Activated naive CD8-positive, alpha-beta T cell treated with anti-CD3 and anti-CD28 coated beads, Interleukin-2, amount 10 ng/mL, durations not matched to agents 7 days and 5 days (primary cell): ENCODE data around the gene ALPI. TPM values are rescaled to one million over a fixed set of nuclear protein-coding genes. Genes with fewer than 3 reads are reported as not detected.
A peak's percentile ranks its signal among the peaks of the same experiment; 100 is the strongest.

Source experiments
- ATAC-seq: fragments of 150-1000 bp; cut with Tn5 transposase; one replicate; pipeline ENCODE4 v1.10.0; 2021; ENCODE audit warnings: low read depth, moderate library complexity
- POLR2A ChIA-PET: fragments of 350-600 bp; sonication (Branson Sonifier 250); formaldehyde crosslinking; loops from one replicate; lab custom pipeline; 2021; ENCODE audit warnings: antibody characterized with exemption; lab: Charles Lee
- DNase-seq: peaks from one replicate; pipeline ENCODE4 v3.0.0; 2021
- H3K27ac Mint-ChIP-seq: one replicate; pipeline ENCODE4 v1.8.0; 2022; ENCODE audit warnings: mild to moderate bottlenecking, mixed read lengths
- H3K27me3 Mint-ChIP-seq: one replicate; pipeline ENCODE4 v1.8.0; 2022; ENCODE audit warnings: mild to moderate bottlenecking, moderate library complexity, mixed read lengths
- H3K36me3 Mint-ChIP-seq: one replicate; pipeline ENCODE4 v1.8.0; 2021; ENCODE audit warnings: mild to moderate bottlenecking, mixed read lengths
- H3K4me1 Mint-ChIP-seq: one replicate; pipeline ENCODE4 v1.8.0; 2021; ENCODE audit warnings: mixed read lengths
- H3K4me3 Mint-ChIP-seq: one replicate; pipeline ENCODE4 v1.8.0; 2022; ENCODE audit warnings: mild to moderate bottlenecking, moderate library complexity, mixed read lengths
- H3K9me3 Mint-ChIP-seq: one replicate; pipeline ENCODE4 v1.8.0; 2021; ENCODE audit warnings: mixed read lengths
- total RNA-seq, 2 experiments: library from RNA; stranded (reverse); gene quantifications; one replicate each; pipeline ENCODE4 v1.2.3, GENCODE V29; 2021

The ALPI gene
- total RNA-seq, 2 experiments from 2014 or later, result not detected

- Mint-ChIP-seq H3K27ac (no peak overlapping the region), H3K27me3 (peaks cover 12% of the 10 kb centered on the region), H3K4me3 (no peak overlapping the region), H3K4me1 (no peaks in the 10 kb centered on the region), H3K36me3 (no peaks in the 10 kb centered on the region), H3K9me3 (peaks cover 3% of the 10 kb centered on the region)
- POLR2A ChIA-PET, result no interaction called here
- DNase-seq, result peak; percentile 24
- no peak for ATAC-seq
Observed at GRCh38 chr2:232476791-232477190, 20.8 kb downstream of the ALPI start.

DNA sequence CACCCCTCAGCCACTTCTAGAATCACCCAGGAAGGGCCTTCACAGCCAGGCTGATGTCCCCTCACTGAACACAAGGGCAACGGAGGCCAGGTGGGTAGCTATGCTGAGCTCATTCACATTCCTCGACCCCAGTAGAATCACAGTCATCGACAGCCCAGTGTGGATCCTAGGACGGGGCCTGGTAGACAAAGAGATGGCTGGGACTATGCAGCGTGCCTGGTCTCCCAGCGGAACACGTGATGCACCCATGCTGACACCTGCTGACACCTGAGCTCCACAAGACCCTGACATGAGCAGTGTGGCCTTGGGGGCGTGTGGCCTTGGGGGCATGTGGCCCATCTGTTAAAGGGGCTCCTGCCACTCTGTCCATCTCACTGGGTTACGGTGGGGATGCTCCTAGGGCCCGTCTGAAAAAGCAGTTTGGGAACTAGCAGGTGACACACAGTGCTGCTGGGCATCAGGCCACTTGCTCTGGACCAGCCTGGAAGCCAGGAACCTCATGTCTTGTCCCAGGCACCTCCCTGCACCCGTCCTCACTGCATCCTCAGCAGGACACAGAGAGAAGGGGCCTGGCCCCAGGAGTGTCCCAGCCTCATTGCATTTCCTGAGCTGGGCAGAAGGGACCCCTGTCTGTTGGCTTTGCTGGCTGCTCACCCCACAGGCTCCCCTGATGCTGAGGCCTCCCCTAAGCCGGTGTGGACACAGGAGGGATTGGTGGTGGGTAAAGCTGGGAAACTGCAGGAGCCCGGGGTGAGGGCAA is 22.0 kb downstream of the ALPI start:
- ATAC-seq (no peak), DNase-seq (no peak)
- no peak overlapping the region for H3K27ac Mint-ChIP-seq
- H3K4me1 Mint-ChIP-seq, result no peaks in the 10 kb centered on the region
- POLR2A ChIA-PET, result no interaction called here
- no peak overlapping the region for H3K4me3 Mint-ChIP-seq
- no peaks in the 10 kb centered on the region for H3K36me3 Mint-ChIP-seq
- H3K9me3 Mint-ChIP-seq, result peaks cover under 1% of the 10 kb centered on the region
- H3K27me3 Mint-ChIP-seq, result peaks cover 5% of the 10 kb centered on the region

GRCh38 chr2:232478571-232479340 is 22.8 kb downstream of the ALPI start:
- Mint-ChIP-seq H3K36me3 (no peaks in the 10 kb centered on the region), H3K27ac (no peak overlapping the region), H3K27me3 (peaks cover 4% of the 10 kb centered on the region), H3K4me3 (no peak overlapping the region), H3K4me1 (no peaks in the 10 kb centered on the region), H3K9me3 (no peaks in the 10 kb centered on the region)
- DNase-seq, result peak; percentile 18
- POLR2A ChIA-PET, result no interaction called here
- ATAC-seq, result no peak

GRCh38 chr2:232479341-232480200 is 23.6 kb downstream of the ALPI start:
- peaks cover 8% of the 10 kb centered on the region for H3K27me3 Mint-ChIP-seq
- H3K4me3 Mint-ChIP-seq, result no peak overlapping the region
- H3K4me1 Mint-ChIP-seq, result no peaks in the 10 kb centered on the region
- no peaks in the 10 kb centered on the region for H3K36me3 Mint-ChIP-seq
- no peak overlapping the region for H3K27ac Mint-ChIP-seq
- no peaks in the 10 kb centered on the region for H3K9me3 Mint-ChIP-seq
- no peak for DNase-seq
- no peak for ATAC-seq
- POLR2A ChIA-PET, result no interaction called here

- Mint-ChIP-seq H3K4me1 (no peaks in the 10 kb centered on the region), H3K9me3 (no peaks in the 10 kb centered on the region), H3K4me3 (no peak overlapping the region), H3K27me3 (peaks cover 17% of the 10 kb centered on the region), H3K27ac (no peak overlapping the region), H3K36me3 (no peaks in the 10 kb centered on the region)
- ATAC-seq (no peak), DNase-seq (peak; percentile 18)
- POLR2A ChIA-PET, result no interaction called here
Observed at GRCh38 chr2:232480201-232481190, 24.5 kb downstream of the ALPI start.

GRCh38 chr2:232481322-232482140 is 25.6 kb downstream of the ALPI start:
- Mint-ChIP-seq H3K27ac (no peak overlapping the region), H3K36me3 (no peaks in the 10 kb centered on the region), H3K4me3 (no peak overlapping the region), H3K27me3 (peaks cover 19% of the 10 kb centered on the region), H3K4me1 (no peaks in the 10 kb centered on the region), H3K9me3 (no peaks in the 10 kb centered on the region)
- ATAC-seq (no peak), DNase-seq (peak; percentile 23)
- POLR2A ChIA-PET, result no interaction called here

- POLR2A ChIA-PET, result no interaction called here
- DNase-seq, result peak; percentile 28
- no peaks in the 10 kb centered on the region for H3K4me1 Mint-ChIP-seq
- H3K27me3 Mint-ChIP-seq, result peaks cover 24% of the 10 kb centered on the region
- ATAC-seq, result no peak
- no peak overlapping the region for H3K4me3 Mint-ChIP-seq
- H3K9me3 Mint-ChIP-seq, result no peaks in the 10 kb centered on the region
- H3K36me3 Mint-ChIP-seq, result no peaks in the 10 kb centered on the region
- H3K27ac Mint-ChIP-seq, result no peak overlapping the region
Observed at GRCh38 chr2:232482301-232483238, 26.6 kb downstream of the ALPI start.

GRCh38 chr2:232483311-232483922 is 27.5 kb downstream of the ALPI start:
- POLR2A ChIA-PET, result no interaction called here
- ATAC-seq, result no peak
- H3K4me3 Mint-ChIP-seq, result no peak overlapping the region

DNA sequence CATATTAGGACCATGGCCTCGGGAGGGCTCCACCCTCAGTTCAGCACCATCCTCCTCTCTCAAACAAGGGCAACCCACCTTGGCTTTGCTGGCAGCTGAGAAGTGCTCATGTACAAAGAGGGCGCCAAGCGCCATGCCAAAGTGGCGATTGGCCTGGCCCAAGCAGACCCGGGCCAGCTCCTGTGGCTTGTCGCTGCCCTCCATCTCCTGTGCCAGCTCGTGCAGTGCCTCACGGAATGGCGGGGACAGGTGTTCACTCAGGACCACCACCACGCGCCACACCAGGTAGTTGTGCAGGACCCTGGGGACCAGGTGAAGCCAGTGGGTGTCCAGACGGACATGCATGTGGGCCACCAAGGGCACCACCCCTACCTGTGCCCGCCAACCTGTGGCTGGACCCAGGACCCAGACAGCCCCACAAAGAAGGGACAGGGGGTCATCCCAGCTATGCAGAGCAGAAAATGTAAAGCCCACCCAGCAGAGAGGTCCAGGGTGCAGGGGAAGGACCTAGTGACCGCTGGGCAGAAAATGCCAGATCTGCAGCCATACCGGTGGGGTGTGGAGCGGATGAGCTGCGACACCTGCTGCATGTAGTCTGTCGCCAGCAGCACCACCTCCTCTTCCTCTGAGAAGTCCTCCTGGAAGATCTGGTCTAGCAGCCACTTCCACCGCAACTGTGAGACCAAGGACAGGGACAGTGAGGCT is 28.1 kb downstream of the ALPI start:
- peaks cover 36% of the 10 kb centered on the region for H3K27me3 Mint-ChIP-seq
- peak; percentile 26 for DNase-seq
- H3K9me3 Mint-ChIP-seq, result no peaks in the 10 kb centered on the region
- POLR2A ChIA-PET, result no interaction called here
- no peaks in the 10 kb centered on the region for H3K36me3 Mint-ChIP-seq
- no peak for ATAC-seq
- H3K27ac Mint-ChIP-seq, result no peak overlapping the region
- H3K4me3 Mint-ChIP-seq, result no peak overlapping the region
- no peaks in the 10 kb centered on the region for H3K4me1 Mint-ChIP-seq

More at GRCh38 chr2:232483311-232483922, 27.5 kb downstream of the ALPI start:
- Mint-ChIP-seq H3K36me3 (no peaks in the 10 kb centered on the region), H3K27ac (no peak overlapping the region), H3K9me3 (no peaks in the 10 kb centered on the region), H3K27me3 (peaks cover 30% of the 10 kb centered on the region), H3K4me1 (no peaks in the 10 kb centered on the region)
- DNase-seq, result no peak

- H3K27ac Mint-ChIP-seq, result no peak overlapping the region
Observed at GRCh38 chr2:232484628-232485347, 28.8 kb downstream of the ALPI start.

More at GRCh38 chr2:232484628-232485347, 28.8 kb downstream of the ALPI start:
- Mint-ChIP-seq H3K9me3 (no peaks in the 10 kb centered on the region), H3K27me3 (peaks cover 43% of the 10 kb centered on the region), H3K36me3 (no peaks in the 10 kb centered on the region), H3K4me1 (no peaks in the 10 kb centered on the region), H3K4me3 (no peak overlapping the region)
- POLR2A ChIA-PET, result no interaction called here
- no peak for ATAC-seq
- peak; percentile 25 for DNase-seq
